GM19397 (cell line): ENCODE measurements around the gene FUCA2.
"Not testable (repeated sequence)": the region's sequence is repeated elsewhere in the genome, so short reads cannot be mapped to it uniquely, and the experiment has no call there.

Experiments used
- ATAC-seq: cut with Tn5 transposase; IDR thresholded peaks from one replicate; pipeline ENCODE4 v1.9.1; 2021; ENCODE audit warnings: mild to moderate bottlenecking, moderate library complexity; ENCODE audit not compliant: unreplicated experiment

The FUCA2 gene

GRCh38 chr6:143536461-143536865, 24.9 kb upstream of the FUCA2 start:
- peak; percentile 64 for ATAC-seq

GRCh38 chr6:143535189-143535614, 23.7 kb upstream of the FUCA2 start:
- ATAC-seq: no peak

DNA sequence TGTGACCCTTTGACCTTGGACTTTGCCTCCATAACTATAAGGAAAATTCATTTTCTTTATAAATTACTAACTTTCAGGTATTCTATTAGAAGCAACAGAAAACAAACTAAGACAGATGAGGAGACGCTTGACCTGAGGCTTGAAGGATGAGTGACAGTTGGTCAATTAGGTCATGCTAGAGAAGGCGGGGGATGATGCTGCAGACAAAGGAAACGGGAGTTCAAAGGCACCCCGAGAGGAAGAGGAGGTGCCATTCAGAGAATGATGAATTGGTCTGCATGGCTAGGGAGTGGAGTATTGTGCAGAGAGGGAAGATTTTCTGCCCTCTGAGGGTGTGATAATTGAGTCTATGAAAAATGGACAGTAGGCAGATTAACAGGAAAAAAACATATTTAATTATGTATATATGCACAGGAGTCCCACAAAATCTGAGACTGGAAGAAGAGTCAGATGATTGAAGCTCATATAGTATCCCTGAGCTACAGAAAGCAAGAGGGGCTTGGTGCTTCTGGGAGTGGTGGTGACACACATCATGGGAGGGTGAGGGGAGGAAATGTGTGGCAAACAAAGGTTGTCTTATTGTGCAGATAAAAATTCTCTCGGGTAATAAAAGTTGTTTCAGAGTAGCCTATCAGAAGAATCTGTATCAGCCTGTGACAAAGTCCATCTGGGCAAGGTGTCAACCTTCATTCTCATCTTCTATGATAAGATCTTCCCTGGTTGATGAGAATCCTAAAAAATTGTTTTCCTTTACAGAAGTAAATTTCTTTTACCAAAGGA, 20.4 kb upstream of the FUCA2 start:
- no peak for ATAC-seq

DNA sequence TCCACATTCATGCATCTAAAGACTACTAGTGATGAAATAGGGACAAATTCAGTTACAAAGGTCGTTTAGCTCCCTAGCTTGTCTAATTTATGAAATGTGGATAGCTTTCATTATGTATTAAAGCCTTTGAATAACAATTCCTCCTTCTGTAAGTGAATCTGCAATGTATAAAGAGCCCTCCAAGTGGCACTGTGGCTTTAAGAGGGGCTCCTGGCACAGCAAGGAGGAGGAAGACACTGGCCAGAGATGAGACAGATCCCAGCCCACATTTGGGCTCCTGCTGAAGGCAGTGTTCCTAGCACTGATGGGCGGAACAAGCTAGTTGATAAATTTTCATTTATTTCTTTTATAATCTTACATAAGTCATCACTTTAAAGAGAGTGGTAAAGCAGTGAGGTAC, 17.6 kb upstream of the FUCA2 start:
- no peak for ATAC-seq

DNA sequence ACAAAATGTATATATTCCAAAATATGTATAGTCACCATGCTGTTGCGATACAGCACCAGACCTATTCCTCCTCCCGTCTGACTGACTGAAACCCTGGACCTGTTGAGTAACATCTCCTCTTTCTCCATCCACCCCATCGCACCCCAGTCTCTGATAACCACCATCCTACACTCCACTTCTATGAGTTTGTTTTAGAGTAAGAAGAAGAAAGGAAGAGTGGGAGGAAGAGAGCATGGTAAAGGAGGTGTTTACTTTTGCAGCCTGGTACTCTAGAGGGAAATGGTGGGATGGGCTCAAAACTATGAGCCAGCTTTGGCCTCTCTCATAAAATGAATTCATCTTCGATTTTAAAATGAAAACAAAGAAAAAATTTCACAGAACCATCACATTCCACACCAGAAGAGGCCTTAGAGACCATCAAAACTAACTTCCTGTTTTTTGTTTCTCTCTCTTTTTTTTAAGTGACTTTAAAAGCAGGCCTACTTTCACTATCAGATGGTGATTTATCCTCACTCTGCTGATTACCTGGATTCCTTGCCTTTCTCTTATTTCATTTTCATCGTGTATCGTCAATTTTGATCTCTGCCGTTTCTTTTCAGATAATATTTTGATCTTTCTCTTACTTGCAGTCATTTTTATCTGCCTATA, 16.8 kb upstream of the FUCA2 start:
- peak; percentile 54 for ATAC-seq

GRCh38 chr6:143527677-143528076, 16.2 kb upstream of the FUCA2 start:
- no peak for ATAC-seq

DNA sequence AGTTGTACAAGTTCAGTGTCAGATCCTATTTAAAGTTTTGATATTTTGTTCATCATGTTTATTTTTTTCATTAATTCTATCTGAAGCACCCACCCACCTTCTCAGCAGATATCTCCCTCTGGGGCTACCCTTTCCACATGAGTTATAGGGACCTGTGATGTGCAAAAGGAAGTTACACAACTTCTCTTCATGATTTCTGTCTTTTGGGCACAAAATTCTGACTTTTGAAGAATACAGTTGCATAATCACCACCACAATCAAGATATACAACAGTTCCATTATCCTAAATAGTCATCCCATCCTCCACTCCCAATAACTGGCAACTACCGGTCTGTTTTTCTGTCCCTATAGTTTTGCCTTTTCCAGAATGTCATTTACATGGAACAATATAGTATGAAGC, 13.8 kb upstream of the FUCA2 start:
- ATAC-seq: no peak

DNA sequence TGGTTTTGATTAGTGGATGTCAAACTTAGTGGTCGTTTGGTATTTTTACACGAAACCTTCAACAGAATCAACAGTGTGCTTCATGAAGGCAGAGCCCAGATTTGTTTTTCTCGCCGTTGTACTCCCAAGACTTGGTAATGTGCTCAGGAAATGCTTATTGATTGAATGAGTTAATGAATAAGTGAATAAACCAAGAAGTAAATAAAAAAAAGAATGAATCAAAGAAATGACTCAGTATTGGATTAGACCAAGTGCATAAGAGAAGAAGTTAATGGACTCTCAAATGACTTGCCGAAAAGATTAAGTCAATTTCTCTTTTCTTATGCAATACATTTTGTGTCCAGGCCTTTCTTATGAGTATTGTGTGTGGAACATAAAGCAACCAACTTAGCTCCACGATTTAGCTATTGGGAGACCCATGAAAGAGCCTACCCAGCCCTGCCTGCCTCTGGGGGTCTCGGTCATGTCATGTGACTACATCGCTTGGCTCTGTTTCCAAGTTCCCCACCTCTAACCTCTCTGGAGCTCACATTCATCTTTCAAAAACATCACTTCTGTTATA, 10.6 kb upstream of the FUCA2 start:
- no peak for ATAC-seq

- no peak for ATAC-seq
Observed at GRCh38 chr6:143517447-143517773, 5.9 kb upstream of the FUCA2 start.

- ATAC-seq: no peak
Observed at GRCh38 chr6:143516690-143517446, 5.3 kb upstream of the FUCA2 start.

DNA sequence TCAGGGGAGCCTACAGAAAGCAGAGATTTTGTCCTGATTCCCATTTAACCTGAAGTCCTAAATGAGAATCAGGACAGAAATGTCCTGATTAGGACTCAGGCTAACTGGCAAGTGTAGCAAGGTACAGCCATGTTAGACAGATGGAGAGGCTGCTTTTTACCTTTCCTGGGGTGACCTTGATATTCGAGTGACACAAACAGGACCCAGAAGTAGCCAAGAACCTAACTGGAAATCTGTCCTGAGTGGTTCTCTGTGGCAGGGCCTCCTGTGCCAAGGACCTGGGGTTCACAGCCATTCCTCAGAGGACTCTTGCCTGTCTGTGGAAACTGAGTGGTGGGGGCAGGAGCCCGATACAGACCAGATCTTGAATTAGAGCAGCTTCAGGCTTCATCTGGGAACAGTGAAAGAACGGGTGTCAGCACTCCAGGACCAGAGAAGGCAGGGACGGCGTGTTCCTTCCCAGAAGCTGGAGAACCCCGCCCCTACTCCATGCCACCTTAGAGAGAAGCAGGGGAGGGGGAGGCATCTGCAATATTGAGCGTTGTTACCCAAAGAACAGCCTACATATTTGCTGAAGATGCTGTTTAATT, 4.3 kb upstream of the FUCA2 start:
- no peak for ATAC-seq

DNA sequence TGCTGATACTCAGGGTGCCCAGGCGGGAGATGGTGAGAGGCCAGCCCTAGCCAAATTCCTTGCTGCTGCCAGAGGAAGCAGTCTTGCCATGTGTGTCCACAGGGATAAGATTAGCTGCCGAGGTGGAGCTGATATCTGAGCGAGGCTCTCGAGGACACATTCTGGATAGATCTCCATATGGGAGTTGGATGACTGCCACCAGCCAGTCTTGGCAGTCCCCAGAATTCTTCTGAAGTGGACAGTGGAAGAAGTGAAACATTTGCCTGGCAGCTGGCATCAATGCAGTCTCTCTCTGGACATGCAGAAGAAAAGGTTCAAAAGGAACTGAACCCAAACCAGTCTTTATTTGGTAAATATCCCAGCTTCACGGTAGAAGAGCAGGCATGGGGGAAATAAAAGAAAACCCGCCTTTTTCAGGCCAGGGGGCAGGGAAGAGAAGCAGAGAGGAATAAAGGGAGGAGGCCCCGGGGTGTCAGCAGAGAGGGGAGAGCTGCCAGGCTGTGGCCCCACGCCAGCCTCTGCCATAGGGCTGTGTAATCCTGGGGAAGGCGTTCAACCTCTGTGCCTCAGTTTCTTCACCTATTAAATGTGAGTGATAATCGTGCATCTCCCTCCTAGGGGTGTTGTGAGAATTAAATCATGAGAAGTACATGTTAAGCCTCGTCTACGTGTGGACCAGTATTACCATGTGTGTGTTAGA, 3.7 kb upstream of the FUCA2 start:
- no peak for ATAC-seq

- no peak for ATAC-seq
Observed at GRCh38 chr6:143513410-143513809, 1.9 kb upstream of the FUCA2 start.

DNA sequence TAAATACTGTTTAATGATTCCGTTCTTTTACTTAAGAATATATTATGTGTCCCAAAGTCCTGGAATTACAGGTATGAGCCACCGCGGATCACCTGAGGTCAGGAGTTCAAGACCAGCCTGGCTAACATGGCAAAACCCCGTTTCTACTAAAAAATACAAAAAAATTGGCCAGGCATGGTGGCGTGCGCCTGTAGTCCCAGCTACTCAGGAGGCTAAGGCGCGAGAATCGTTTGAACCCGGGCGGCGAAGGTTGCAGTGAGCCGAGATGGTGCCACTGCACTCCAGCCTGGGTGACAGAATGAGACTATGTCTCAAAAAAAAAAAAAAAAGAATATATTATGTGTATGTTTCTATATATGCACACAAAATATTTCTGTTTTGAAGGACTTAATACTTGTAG, 1.2 kb downstream of the FUCA2 start:
- ATAC-seq: not testable (repeated sequence)

GRCh38 chr6:143507358-143508145, 4.0 kb downstream of the FUCA2 start:
- ATAC-seq: peak; percentile 44

GRCh38 chr6:143506620-143507019, 4.9 kb downstream of the FUCA2 start:
- ATAC-seq: no peak

DNA sequence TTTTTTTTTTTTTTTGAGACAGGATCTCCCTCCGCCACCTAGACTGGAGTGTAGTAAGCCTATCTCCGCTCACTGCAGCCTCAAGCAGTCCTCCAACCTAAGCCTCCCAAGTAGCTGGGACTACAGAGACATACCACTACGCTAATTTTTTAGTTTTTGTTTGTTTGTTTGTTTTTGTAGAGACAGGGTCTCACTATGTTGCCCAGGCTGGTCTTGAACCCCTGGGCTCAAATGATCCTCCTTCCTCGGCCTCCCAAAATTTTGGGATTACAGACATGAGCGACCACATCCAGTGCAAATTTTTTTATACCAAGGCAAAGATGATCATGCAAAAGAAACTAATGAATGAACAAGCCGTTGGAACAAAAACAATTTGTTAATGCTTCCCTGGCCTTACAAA, 5.3 kb downstream of the FUCA2 start:
- no peak for ATAC-seq

DNA sequence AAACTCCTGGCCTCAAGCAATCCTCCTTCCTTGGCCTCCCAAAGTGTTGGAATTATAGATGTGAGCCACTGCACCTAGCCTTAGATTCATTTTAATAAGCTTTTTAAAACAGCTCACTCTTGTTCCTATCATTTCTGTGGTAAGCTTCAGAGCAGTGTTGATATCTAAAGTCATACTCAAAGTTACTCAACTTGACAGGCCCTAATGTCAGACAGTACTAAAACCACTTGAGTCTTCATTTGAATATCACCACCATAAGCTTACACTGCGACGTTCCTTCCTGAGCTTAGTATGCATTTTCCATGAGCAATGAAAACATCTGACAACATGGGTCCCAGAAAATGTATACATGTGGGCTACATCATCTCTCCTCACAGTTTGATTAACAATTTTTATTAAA, 6.0 kb downstream of the FUCA2 start:
- ATAC-seq: no peak

GRCh38 chr6:143505111-143505510, 6.4 kb downstream of the FUCA2 start:
- no peak for ATAC-seq

GRCh38 chr6:143504369-143504768, 7.2 kb downstream of the FUCA2 start:
- ATAC-seq: no peak
